ENCODE data around the gene ITGA8.

GRCh38 chr10:15745751-15746150, 26.0 kb upstream of the ITGA8 start:
- TF ChIP-seq ZNF24 (IDR thresholded peaks at IDR 0.05) (no peak), ETS2 (tag; IDR thresholded peaks at IDR 0.05; ENCODE audit: borderline replicate concordance, poor library complexity, severe bottlenecking) (no peak), CTCF (IDR thresholded peaks at IDR 0.05 in 2 of 3, conservative IDR thresholded peaks at IDR 0.05 in 1 of 3; ENCODE audit: insufficient read depth in 2 of 3, low read depth in 1 of 3, low read length in 3 of 3) (no peak), PHF20 (IDR thresholded peaks at IDR 0.05; ENCODE audit: partially characterized antibody) (no peak), EP300 (IDR thresholded peaks at IDR 0.05; ENCODE audit: low read length) (no peak), ZNF121 (CRISPR knock-in tag; conservative IDR thresholded peaks at IDR 0.05) (no peak), ZNF239 (CRISPR knock-in tag; IDR thresholded peaks at IDR 0.05) (no peak), ZNF830 (CRISPR knock-in tag; IDR thresholded peaks at IDR 0.05) (no peak), POLR2AphosphoS5 (IDR thresholded peaks at IDR 0.05; ENCODE audit: control insufficient read depth, insufficient read depth, low read depth, low read length) (no peak), COPS2 (conservative IDR thresholded peaks at IDR 0.05) (no peak)
